A673 (cell line): ENCODE measurements around the gene CHMP6.

Experiments used
- CTCF ChIP-seq: fragments of 300-800, 200-600 bp; sonication (generic); conservative IDR thresholded peaks from 2 replicates; pipeline ENCODE4 v1.5.1; 2017; ENCODE audit warnings: low read depth, mild to moderate bottlenecking, antibody characterized with exemption, low read length, moderate library complexity, mixed read lengths
- EZH2 ChIP-seq: fragments of 200-600 bp; sonication (generic); IDR thresholded peaks from 2 replicates; pipeline ENCODE4 v1.6.1; 2017; ENCODE audit warnings: borderline replicate concordance, low read depth, mild to moderate bottlenecking, mixed read lengths, antibody characterized with exemption, low read length; ENCODE audit not compliant: poor library complexity, severe bottlenecking

GRCh38 chr17:80942423-80943345 is 49.0 kb upstream of the CHMP6 start:
- no peak; the same call in 1 of the 2 replicates for TF ChIP-seq CTCF
- TF ChIP-seq EZH2 = no peak
